NCI-H1694 treated with DMSO at 0.1 percent for 48 hours (cell line): ENCODE data around the gene GPR33.
A peak's percentile ranks its signal among the peaks of the same experiment; 100 is the strongest.
"Not testable (repeated sequence)": the region's sequence is repeated elsewhere in the genome, so short reads cannot be mapped to it uniquely, and the experiment has no call there.

Experiments
- DNase-seq: peaks from one replicate; lab custom pipeline; 2025; lab: John Stamatoyannopoulos, UW

The GPR33 gene, protein sequence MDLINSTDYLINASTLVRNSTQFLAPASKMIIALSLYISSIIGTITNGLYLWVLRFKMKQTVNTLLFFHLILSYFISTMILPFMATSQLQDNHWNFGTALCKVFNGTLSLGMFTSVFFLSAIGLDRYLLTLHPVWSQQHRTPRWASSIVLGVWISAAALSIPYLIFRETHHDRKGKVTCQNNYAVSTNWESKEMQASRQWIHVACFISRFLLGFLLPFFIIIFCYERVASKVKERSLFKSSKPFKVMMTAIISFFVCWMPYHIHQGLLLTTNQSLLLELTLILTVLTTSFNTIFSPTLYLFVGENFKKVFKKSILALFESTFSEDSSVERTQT

DNA sequence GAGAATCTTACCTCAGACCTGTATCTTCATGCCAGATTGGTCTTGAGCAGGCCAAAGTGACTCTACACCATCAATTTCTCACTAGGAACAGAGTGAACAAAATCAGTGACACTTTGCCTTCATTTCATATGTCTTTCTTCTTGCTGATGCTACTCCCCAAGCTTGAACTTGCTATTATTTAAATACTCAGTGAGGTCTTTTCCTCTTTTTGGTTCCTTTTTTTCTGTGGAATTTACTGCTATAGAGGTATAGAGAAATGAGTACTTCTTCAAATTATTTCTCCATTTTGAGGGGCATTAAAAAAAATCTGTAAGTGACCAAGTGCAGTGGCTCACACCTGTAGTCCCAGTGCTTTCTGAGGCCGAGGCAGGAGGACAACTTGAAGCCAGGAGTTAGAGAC is at the start of gene GPR33:
TSS of gene GPR33 (minus strand) at position 154 of the 400 bp plus-strand sequence. CDS start 4,074 bp downstream, outside the sequence.
- no peak for DNase-seq

DNA sequence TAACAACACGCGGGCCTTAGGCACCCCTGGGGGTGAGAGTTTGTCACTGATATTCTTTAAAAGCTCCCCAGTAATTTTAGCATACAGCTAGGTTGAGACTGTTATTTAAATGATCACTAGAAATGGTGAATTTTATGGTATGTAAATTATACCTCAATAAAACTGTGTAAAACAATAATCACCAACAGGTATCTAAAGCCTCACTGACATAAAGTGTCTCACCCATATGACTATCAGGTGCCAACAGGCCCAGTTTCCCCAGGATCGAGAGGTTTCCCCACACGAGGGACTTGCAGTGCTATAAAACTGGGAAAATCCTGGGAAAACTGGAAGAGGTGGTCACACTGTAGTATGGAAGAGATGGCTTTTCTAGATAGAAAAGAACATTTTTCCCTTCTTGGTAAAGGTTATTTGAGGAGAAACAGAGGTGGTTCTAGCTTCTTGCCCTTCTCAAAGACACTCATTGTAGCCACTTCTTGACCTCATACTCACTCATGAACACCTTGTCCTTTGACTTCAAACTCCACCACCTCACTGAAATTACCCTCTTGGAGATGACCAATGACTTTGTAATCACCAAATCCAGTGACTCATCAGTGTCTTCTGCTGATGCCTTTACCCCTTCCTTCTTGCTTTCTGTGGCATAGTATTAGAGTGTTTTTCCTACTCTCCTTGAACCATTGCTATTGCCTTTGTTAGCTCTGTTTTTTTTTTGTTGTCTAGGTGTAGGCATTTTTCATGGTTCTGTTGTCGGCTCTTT is 48.5 kb upstream of the GPR33 start:
- DNase-seq = no peak

DNA sequence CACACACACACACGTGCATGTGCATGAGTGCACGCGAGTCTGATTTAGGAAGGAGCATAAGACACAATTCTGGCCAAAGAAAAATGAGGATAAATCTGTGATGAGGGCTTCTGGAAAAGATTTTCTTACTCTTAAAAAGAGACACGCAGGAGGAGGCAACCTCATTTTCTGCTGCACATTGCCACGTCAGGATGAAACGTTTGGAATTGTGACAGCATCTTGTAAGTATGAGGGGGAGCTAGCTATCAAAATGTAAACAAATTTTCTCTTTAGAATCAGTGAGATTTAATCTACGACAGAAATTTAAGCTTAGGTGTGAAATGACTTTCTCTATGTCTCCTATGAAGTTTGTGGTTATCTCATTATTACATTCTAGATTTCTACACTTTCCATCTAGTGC is 42.3 kb upstream of the GPR33 start:
- no peak for DNase-seq

DNA sequence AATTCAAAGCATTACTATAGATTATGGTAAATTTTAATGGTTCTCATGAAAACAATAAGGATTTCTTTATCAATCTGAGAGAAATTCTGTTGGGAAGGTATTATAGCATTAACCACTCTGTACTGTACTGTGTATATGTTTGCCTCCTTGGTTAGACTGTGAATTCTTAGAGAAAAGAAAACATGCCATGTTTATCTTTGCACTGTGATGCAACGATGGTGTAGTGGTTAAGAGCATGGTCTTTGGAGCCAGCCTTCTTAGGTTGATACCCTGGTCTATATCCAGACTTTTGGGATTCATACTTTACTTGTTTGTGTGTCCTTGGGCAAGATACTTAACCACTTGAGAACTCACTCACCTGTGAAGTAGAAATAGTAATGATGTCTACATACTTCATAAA is 41.2 kb upstream of the GPR33 start:
- DNase-seq = no peak

DNA sequence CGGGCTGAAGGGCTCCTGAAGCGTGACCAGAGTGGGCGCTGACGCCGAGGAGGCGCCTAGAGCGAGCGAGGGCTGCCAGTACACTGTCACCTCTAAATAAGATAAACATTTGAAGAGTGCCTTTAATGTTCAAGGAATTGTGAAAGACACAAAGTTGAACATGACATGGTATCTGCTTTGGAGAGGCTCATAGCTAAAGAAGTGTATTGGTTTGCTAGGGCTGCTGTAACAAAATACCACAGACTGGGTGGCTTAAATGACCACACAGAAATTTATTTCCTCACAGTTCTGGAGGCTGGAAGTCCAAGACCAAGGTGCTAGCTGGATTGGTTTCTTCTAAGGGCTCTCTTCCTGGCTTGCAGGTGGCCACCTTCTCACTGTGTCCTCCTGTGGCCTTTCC is 39.7 kb upstream of the GPR33 start:
- DNase-seq = no peak

DNA sequence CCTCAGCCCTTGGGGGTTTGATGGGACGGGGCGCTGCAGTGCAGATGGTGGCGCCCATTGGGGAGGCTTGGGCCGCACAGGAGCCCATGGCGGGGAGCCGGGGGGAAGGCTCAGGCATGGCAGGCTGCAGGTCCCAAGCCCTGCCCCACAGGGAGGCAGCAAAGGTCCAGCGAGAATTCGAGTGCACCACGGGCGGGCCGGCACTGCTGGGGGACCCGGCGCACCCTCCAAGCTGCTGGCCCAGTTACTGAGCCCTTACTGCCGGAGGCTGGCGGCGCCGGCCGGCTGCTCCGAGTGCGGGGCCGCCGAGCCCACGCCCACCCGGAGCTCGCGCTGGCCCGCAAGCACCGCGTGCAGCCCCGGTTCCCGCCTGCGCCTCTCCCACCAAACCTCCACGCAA is 39.2 kb upstream of the GPR33 start:
- no peak for DNase-seq

DNA sequence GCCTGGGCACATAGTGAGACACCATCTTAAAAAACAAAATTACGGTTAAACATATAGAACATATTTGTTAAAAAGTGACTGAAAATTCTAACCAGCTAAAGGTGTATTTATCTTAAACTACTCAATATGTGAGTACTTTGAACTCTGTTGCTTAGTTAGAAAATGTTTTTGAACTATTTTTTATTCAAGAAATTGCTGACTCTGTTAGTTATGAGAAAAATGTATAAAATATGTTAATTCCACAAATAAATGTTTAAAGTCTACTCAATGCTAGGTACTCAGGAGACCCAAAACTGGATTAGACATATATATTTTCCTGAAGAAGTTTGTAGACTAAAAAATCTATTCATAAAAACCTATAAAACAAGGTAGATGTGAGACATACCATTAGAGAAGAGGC is 23.0 kb upstream of the GPR33 start:
- DNase-seq = no peak

DNA sequence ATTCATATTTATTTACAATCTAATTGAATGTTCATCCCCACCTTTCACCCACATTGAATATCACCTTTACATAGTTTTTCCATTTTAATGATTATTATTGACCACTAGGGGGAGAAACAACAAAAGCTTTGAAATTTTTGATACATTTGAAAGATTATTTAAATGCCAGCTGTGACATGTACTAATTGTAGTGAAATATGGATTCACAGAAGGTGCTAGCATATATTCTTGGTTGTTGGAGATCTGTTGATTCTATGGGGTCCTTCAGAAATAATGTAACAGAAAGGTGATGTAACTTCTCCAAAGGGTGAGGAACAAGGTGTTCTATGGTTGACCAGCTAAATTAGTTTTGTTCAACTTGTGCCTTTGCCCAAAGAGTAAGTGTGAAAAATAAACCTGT is 22.4 kb upstream of the GPR33 start:
- peak; percentile 73 for DNase-seq

DNA sequence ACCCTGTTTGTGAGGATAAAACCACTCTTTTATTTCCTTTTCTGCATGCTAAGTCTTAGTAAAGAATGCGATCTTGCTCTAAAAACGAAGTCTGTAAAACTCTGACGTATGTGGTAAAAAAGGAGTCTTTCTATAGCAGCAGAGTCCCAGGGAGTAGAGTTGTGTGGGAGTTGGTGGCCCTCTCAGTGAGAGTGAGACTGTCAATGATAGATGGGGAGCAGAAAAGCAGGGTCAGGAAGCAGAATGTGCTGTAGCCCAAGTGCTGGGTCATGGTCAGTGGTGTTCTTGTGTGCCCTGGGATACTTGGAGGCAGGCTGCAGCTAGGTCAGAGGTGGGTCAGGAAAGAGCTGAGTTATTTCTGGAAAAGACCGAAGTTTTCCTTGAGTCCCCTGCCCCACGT is 20.3 kb upstream of the GPR33 start:
- DNase-seq = no peak

DNA sequence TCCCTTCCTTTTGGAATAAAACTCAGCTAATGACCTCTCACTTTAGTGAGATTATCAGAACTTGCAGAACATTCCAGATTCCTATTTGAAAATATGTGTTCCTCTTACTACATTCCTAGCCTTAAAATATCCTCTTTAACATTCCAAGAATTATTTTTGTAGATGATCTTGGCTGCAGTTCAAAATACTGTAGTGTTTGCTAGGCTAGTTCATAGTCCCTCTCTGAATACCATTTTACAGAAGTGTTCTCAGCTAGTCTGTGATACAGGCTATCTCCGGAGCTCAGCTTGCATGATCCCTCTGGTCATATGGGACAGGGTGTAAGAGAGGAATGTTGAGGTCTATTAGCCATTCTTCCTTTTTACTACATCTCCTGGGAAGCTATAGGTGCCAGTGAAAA is 17.6 kb upstream of the GPR33 start:
- DNase-seq = no peak

DNA sequence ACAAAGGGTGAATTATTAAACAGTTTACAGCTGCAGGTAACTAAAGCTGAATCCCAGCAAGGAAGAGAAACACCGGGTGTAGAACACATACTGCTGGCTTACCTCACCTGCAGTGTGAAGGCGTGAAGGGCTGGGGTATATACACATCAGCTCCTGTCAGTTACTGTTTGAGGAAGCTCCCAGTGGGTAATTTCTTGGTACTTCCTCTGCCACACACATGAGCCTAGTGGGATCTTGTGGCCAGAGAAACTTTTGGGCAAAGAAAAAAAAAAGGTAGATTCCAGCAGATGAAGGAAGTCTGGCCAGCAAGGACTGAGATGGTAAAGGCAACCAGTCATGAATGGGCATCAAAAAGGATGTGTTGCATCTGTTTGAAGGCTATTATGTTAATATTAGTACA is 14.0 kb upstream of the GPR33 start:
- no peak for DNase-seq

DNA sequence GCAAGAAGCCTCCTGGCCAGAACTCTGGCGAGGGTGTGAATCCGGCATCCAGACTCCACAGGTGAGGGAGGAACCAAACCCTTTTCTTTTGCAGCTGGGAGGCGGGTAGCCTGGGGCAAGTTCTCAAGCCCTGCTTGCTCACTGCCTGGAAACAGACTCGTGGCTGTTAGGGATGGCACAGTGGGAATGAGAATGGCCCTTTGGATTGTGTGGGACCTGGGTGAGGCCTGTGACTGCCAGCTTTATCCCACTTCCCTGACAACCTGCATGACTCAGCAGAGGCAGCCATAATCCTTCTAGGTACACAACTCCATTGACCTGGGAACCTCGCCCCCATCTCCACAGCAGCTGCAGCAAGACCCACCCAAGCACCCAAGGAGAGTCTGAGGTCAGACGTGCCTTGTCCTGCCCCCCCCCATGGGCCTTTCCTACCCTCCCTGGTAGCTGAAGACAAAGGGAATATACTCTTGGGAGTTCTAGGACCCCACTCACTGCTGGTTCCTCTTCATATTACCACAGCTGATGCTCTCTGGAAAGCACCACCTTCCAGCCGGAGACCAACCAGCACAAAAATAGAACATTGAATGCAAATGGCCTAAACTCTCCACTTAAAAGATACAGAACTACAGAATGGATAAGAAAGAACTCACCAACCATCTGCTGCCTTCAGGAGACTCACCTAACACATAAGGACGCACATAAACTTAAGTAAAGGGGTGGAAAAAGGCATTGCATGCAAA is 5.1 kb upstream of the GPR33 start:
- DNase-seq = no peak

DNA sequence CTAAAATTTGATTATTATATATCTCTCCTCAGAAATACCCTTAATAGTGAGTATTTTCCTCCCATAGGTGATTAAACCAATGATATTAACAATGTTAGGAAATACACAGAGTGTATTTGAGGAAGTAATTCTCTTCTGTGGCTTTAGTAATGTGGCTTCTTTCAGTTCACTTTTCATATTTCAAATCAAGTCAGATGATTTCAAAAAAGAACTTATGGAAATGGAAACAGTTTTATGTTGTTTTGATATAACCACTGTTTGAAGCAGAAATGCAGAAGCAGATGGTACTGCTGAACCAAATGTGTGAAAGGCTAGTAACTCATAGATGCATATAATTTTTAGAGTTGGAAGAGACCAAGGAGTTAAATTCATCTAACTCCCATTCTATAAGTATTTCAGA is 1.9 kb upstream of the GPR33 start:
- no peak for DNase-seq

DNA sequence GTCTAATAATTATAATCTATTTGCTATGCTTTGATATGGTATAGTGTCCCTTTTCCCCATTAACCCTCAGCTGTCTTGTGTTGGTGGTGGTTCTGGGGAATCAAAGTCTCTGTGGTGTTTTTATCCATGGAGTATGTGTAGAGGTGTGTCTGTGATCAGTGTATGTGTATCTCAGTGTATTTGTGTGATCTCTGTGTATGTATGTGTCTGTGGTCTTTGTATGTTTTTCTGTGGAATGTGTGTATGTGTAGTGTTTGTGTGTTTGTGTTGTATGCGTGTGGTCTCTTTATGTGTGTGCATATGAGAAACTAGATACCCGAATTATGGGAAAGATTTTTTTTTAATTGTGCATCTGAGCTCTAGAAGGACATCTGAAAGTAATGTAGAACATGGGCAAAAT is 1.1 kb downstream of the GPR33 start:
- no peak for DNase-seq

DNA sequence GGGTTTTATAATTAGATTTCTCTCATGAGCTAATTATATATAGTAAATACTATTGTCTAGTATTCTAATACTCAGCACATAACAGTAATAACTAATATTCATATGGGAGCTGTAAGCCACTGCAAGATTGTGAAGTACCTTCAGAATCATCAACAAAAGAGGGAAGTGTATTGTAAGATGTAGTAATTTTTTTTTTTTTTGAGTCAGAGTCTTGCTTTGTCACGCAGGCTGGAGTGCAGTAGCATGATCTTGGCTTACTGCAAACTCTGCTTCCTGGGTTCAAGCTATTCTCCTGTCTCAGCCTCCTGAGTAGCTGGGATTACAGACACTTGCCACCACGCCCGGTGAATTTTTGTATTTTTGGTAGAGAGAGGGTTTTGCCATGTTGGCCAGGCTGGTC is 3.1 kb downstream of the GPR33 start:
- DNase-seq = no peak

DNA sequence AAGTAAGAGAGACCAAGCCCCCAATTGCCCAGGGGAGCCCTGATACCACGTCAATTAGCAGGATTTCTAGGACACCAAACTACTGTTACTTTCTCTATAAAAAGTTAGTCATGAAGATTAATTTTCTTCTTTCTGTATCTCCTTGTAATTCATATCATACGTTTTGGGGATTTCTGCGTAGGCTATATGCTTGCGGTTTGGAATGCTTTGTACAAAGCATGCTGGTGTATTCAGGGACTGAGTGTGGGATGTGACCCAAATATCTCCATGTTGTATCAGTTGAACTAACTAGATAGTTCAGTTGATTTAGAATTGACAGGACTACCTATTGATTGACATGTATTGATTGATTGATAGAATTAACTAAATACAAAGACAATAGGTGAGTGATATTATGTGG is 7.7 kb downstream of the GPR33 start:
- no peak for DNase-seq

DNA sequence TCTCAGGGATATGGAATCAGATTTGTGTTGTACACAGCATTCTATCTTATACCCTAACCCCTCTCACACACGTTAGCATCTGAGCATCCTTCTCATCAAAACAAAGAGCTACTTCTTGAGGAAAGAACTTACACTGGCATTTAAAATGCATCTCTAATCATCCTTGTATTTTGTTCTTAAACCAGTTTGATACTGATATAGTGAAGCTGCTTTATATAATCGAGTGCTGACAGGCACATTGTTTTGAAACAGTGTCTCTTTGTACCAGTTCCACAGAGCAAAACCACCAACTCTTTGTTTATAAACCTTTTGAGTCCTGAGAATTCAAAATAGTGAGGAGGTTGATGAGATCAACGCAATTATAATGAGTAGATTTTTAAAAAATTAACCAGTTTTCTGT is 8.8 kb downstream of the GPR33 start:
- no peak for DNase-seq

DNA sequence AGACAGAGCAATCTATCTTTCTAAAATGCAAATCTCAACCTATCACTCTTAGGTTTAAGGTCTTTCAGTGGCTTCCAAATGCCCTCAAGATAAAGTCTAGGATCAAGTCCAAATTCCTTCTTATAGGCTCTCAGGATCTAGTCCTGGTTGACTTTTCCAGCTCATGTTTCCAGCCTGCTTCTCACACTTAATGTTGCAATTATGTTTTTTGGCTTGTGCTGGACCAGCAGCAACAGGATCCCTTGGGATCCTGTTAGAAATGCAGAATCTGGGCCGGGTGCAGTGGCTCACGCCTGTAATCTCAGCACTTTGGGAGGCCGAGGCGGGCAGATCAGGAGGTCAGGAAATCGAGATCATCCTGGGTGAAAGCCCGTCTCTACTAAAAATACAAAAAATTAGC is 10.6 kb downstream of the GPR33 start:
- DNase-seq = no peak

DNA sequence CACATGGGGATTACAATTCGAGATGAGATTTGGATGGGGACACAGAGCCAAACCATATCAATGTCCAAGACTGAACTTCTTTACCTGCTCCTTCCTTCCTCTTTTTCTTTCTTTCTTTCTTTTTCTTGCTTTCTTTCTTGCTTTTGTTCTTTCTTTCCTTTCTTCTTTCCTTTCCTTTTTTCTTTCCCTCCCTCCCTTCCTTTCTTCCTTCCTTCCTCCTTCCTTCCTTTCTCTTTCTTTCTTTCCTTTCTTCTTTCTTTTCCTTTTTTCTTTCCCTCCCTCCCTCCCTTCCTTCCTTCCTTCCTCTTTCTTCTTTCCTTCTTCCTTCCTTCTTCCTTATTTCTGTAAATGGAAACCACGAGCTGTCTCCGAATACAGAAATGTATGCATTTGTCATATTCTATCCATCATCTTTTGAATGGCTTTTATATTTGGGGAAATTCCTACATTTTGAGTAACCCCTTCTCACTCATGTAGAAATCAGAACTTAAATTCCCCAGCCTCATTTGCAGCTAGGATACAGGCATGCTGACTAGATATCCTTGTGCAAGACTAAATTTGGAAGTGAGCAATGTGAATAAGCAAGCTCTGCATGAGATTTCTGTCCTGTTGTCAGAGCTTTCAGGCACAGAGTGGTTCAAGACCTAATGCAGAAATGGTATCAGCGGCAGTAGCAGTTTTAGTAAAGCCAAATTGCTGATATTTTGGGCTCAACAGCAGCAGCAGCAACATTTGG is 11.5 kb downstream of the GPR33 start:
- DNase-seq = no peak

DNA sequence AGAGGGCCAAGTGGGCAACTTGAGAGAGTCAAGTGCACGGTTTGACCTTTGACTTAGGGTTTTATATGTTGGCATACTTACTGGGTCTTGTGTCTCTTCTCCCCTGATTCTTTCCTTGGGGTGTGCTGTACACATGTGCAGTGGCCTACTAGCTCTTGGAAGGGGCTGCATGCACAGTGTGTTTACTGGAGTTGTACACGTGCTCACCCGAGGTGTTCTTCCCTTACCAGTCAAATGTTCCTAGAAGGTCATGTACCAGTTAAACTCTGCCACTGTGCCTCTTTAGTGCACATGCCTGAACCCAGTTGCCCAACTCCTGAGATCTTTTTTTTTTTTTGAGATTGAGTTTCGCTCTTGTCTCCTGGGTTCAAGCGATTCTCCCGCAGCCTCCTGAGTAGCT is 21.3 kb downstream of the GPR33 start:
- no peak for DNase-seq

DNA sequence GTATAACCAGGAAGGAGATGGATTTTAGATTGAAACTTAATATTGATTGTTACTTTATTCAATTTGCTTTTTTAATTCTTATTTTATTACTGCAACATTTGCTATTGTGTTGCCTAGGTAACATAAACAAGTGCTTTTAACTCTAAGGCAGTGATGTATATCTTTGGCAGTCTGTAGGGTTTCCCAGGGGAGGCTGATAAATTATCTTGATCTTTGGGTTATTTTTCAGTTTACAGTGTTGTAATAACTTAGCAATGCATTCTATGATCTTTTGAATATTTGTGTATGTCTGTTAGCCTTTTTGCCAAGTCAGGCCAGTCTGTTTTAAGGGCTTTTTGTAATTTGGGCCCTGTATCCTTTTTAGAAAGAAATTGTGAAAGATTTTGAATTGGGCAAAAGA is 22.7 kb downstream of the GPR33 start:
- no peak for DNase-seq

DNA sequence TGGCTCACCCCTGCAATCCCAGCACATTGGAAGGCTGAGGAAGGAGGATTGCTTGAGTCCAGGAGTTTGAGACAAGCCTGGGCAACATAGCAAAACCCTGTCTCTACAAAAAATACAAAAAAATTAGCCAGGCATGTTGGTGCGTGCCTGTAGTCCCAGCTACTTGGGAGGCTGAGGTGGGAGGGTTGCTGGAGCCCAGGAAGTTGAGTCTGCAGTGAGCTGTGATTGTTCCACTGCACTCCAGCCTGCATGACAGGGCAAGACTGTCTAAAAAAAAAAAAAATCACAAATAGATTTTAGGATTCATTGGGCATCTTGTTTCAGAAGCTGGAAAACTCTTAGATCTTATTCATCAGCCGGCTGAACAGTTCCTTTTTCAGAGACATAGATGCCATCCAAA is 25.4 kb downstream of the GPR33 start:
- DNase-seq = not testable (repeated sequence)
